WERI-Rb-1 (cell line): ENCODE results near the gene SNX10.

ENCODE experiments used
- DNase-seq: peaks from one replicate; pipeline ENCODE4 v3.0.0-alpha.2; 2020
- H3K27ac ChIP-seq: fragments of 250-450 bp; sonication (Bioruptor Pico); 2 replicates; pipeline ENCODE4 v1.5.1; 2020; ENCODE audit warnings: mild to moderate bottlenecking, moderate library complexity
- H3K27me3 ChIP-seq: fragments of 250-450 bp; sonication (Bioruptor Pico); 2 replicates; pipeline ENCODE4 v1.5.1; 2021; ENCODE audit warnings: mild to moderate bottlenecking, low read depth, moderate library complexity; ENCODE audit not compliant: insufficient read depth, severe bottlenecking
- H3K36me3 ChIP-seq: fragments of 250-450 bp; sonication (Bioruptor Pico); 2 replicates; pipeline ENCODE4 v1.5.1; 2020; ENCODE audit warnings: mild to moderate bottlenecking, moderate library complexity
- H3K4me3 ChIP-seq: 2 replicates; pipeline ENCODE4 v1.5.1; 2011; ENCODE audit warnings: low read depth, mild to moderate bottlenecking, control low read depth, low read length
- H3K9me3 ChIP-seq: fragments of 250-450 bp; sonication (Bioruptor Pico); 2 replicates; pipeline ENCODE4 v1.5.1; 2021; ENCODE audit warnings: mild to moderate bottlenecking, moderate library complexity; ENCODE audit not compliant: severe bottlenecking
- CTCF ChIP-seq: IDR thresholded peaks from 2 replicates; pipeline ENCODE4 v1.5.1; 2011; ENCODE audit warnings: low read depth, mild to moderate bottlenecking, control low read depth, inconsistent platforms, low read length

The SNX10 gene

DNA sequence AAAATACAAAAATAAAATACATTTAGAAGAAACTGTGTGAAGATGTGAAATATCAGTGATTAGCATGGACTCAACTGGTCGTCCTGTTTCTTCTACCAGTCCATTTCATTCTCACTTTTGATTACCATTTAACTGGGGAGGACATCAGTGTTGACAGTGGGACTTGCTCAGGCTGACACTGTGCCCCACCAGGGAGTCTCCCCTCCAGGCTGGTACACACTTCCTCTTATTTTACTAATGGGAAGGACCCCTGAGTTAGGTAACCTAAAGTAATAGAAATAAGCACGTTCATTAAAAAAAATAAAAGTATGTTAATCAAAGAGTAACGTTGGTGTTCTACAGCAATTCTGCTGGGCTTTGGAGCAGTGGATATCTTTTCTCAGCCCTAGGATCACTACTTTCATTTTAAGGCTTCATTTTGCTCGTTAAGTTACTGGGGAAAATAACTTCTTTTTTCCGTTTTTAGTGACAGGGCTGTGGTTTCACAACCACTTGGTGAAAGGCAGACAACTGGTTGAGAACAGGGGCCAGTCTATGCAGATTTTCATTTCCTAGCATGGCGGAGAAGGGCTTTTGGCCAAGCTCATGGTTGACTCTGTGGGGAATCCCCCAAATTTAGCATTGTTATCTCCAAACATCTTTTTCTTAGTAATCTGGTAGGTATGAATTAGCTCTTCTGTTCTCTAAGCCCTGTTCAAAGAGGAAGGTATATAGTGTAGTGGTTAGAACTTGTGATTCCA lies 2.1 kb downstream of the SNX10 start:
- H3K27ac ChIP-seq: no peak overlapping the region
- H3K4me3 ChIP-seq: no peak overlapping the region
- DNase-seq: no peak

DNA sequence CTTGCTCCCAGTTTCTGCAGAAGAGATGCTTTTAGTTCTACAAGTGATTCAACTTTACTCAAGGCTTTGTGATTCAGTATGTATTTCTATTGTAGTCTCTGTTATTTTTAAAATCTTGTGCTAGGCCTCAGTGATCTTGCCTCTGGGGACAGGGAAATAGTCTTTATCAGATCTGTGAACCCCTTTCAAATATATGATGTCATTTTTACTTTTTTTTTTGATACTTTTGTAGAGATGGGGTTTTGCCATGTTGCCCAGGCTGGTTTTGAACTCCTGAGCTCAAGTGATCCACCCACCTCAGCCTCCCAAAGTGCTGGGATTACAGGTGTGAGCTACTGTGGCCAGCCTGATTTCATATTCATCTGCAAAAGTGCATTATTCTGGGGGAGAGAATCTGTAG lies 3.4 kb downstream of the SNX10 start:
- H3K27me3 ChIP-seq: no peaks in the 10 kb centered on the region
- no peak overlapping the region for H3K27ac ChIP-seq
- no peaks in the 10 kb centered on the region for H3K9me3 ChIP-seq
- peaks cover 3% of the 10 kb centered on the region; the same call in 1 of the 2 replicates for H3K36me3 ChIP-seq
- H3K4me3 ChIP-seq: no peak overlapping the region
- no peak for TF ChIP-seq CTCF
- no peak for DNase-seq

More for the DNA sequence above, 2.1 kb downstream of the SNX10 start:
- H3K9me3 ChIP-seq: no peaks in the 10 kb centered on the region
- no peak for TF ChIP-seq CTCF
- peaks cover 3% of the 10 kb centered on the region; the same call in 1 of the 2 replicates for H3K36me3 ChIP-seq
- no peaks in the 10 kb centered on the region for H3K27me3 ChIP-seq

DNA sequence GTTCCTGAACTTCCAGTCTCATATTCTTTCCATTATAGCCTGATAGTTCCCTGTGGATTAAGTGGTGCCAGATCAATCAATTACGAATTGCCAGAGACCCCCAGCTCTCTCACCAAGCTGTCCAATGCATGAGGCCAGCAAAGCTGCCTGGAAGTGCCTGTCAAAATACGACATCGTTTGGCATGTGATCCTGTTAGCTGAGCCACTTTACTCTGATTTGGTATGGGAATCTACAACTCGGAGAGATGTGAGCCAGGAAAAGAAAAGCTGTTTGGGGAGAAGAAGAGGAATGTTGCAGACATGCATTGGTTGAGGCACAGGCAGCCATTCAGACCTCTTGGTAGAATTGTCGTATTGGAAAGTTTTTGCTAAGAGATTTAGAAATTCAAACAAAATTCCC lies 3.9 kb downstream of the SNX10 start:
- no peaks in the 10 kb centered on the region for H3K9me3 ChIP-seq
- no peak overlapping the region for H3K4me3 ChIP-seq
- no peak for TF ChIP-seq CTCF

GRCh38 chr7:26298472-26299058 lies 6.9 kb downstream of the SNX10 start:
- no peak for DNase-seq
- Histone ChIP-seq H3K27ac (no peak overlapping the region), H3K9me3 (no peaks in the 10 kb centered on the region), H3K27me3 (no peaks in the 10 kb centered on the region), H3K36me3 (no peaks in the 10 kb centered on the region), H3K4me3 (no peak overlapping the region)
- no peak for TF ChIP-seq CTCF

More for the DNA sequence above, 3.9 kb downstream of the SNX10 start:
- no peak for DNase-seq
- no peak overlapping the region for H3K27ac ChIP-seq
- no peaks in the 10 kb centered on the region for H3K27me3 ChIP-seq
- peaks cover 3% of the 10 kb centered on the region; the same call in 1 of the 2 replicates for H3K36me3 ChIP-seq

GRCh38 chr7:26305090-26305868 lies 13.6 kb downstream of the SNX10 start:
- TF ChIP-seq CTCF: no peak
- H3K9me3 ChIP-seq: no peaks in the 10 kb centered on the region
- no peaks in the 10 kb centered on the region for H3K36me3 ChIP-seq
- DNase-seq: no peak
- H3K27ac ChIP-seq: no peak overlapping the region
- no peaks in the 10 kb centered on the region for H3K27me3 ChIP-seq
- H3K4me3 ChIP-seq: no peak overlapping the region
